Endothelial cell of umbilical vein (primary cell): ENCODE data around the gene ALDH1A3. TPM values are rescaled to one million over a fixed set of nuclear protein-coding genes. Genes with fewer than 3 reads are reported as not detected.

Experiments
- BruUV-seq: library from RNA; stranded (reverse); fragments of 400-500 nt; replicated peaks from 2 replicates; lab custom pipeline; 2021; lab: Mats Ljungman, UMichigan
- CTCF ChIA-PET: fragments of 300-600, 350-600 bp; sonication (Branson Sonifier 250); formaldehyde crosslinking; loops from one replicate; lab custom pipeline; 2021; ENCODE audit warnings: antibody characterized with exemption, inconsistent platforms; lab: Charles Lee
- POLR2A ChIA-PET: fragments of 300-600, 350-600 bp; sonication (Branson Sonifier 250); formaldehyde crosslinking; loops from one replicate; lab custom pipeline; 2021; ENCODE audit warnings: antibody characterized with exemption, inconsistent platforms; lab: Charles Lee
- DNase-seq: peaks from one replicate; pipeline ENCODE4 v3.0.0-alpha.2; 2011; ENCODE audit warnings: low read depth, low spot score
- FAIRE-seq: peaks from 2 replicates; lab custom pipeline; 2011; peaks lifted over from hg19 to GRCh38; lab: Jason Lieb, UNC
- H2AFZ ChIP-seq: 2 replicates; pipeline ENCODE4 v1.6.0; 2012; ENCODE audit warnings: low read depth, low read length, control low read depth, inconsistent platforms
- H3K27ac ChIP-seq: 2 replicates; pipeline ENCODE4 v1.5.1; 2011; ENCODE audit warnings: low read depth, mild to moderate bottlenecking, control low read depth, low read length, moderate library complexity; ENCODE audit not compliant: insufficient read depth
- H3K27me3 ChIP-seq, 2 experiments: 2 replicates each; pipeline versions ENCODE4 v1.6.0 to v1.6.1; 2011; ENCODE audit warnings: low read length in 2 of 2, mixed read lengths in 1 of 2; ENCODE audit not compliant: control insufficient read depth in 2 of 2, insufficient read depth in 2 of 2
- H3K36me3 ChIP-seq, 2 experiments: 2 replicates in 1 of 2; 3 replicates in 1 of 2; pipeline ENCODE4 v1.5.1; 2011; ENCODE audit warnings: low read length in 2 of 2, mild to moderate bottlenecking in 1 of 2, moderate library complexity in 1 of 2; ENCODE audit not compliant: control insufficient read depth in 2 of 2, insufficient read depth in 2 of 2; ENCODE audit errors: extremely low read depth in 1 of 2
- H3K4me1 ChIP-seq: 3 replicates; pipeline ENCODE4 v1.5.1; 2011; ENCODE audit warnings: mild to moderate bottlenecking, low read length; ENCODE audit not compliant: control insufficient read depth, insufficient read depth; ENCODE audit errors: extremely low read depth
- H3K4me2 ChIP-seq: 2 replicates; pipeline ENCODE4 v1.6.1; 2011; ENCODE audit warnings: low read length, control low read depth, mixed read lengths; ENCODE audit not compliant: insufficient read depth
- H3K4me3 ChIP-seq, 3 experiments: fragments of 200-600 bp in 1 of 3; sonication (generic), shearing (Covaris generic) in 1 of 3; replicated peaks in 1 of 3; 2 replicates each; pipeline ENCODE4 v1.5.1; 2011 to 2016; ENCODE audit warnings: control low read depth in 3 of 3, low read length in 3 of 3, mild to moderate bottlenecking in 2 of 3, inconsistent platforms in 1 of 3, low read depth in 1 of 3, moderate library complexity in 1 of 3; ENCODE audit not compliant: insufficient read depth in 1 of 3
- H3K79me2 ChIP-seq: 2 replicates; pipeline ENCODE4 v1.6.0; 2012; ENCODE audit warnings: low read length, inconsistent platforms; ENCODE audit not compliant: control insufficient read depth, insufficient read depth
- H3K9ac ChIP-seq: replicated peaks from 2 replicates; pipeline ENCODE3; 2011; ENCODE audit warnings: low read length, control low read depth; ENCODE audit not compliant: insufficient read depth; ENCODE audit errors: extremely low read depth
- H3K9me1 ChIP-seq: replicated peaks from 3 replicates; pipeline ENCODE4 v1.6.0; 2011; ENCODE audit warnings: mild to moderate bottlenecking, low read length; ENCODE audit not compliant: control insufficient read depth, insufficient read depth; ENCODE audit errors: extremely low read depth
- H3K9me3 ChIP-seq: replicated peaks from 2 replicates; pipeline ENCODE4 v1.5.1; 2012; ENCODE audit warnings: low read length, inconsistent platforms; ENCODE audit not compliant: control insufficient read depth, insufficient read depth
- H4K20me1 ChIP-seq: replicated peaks from 2 replicates; pipeline ENCODE3; 2011; ENCODE audit warnings: mild to moderate bottlenecking, low read length; ENCODE audit not compliant: control insufficient read depth, insufficient read depth; ENCODE audit errors: extremely low read depth
- EZH2 ChIP-seq: IDR thresholded peaks from 2 replicates; pipeline ENCODE4 v1.6.1; 2012; ENCODE audit warnings: borderline replicate concordance, low read depth, mild to moderate bottlenecking, moderate library complexity, low read length, inconsistent platforms; ENCODE audit not compliant: severe bottlenecking
- FOS ChIP-seq: IDR thresholded peaks from 2 replicates; pipeline ENCODE4 v1.6.1; 2011; ENCODE audit warnings: mild to moderate bottlenecking, low read length, moderate library complexity, borderline replicate concordance; ENCODE audit not compliant: insufficient read depth
- GATA2 ChIP-seq: IDR thresholded peaks from 2 replicates; pipeline ENCODE4 v1.7.0; 2011; ENCODE audit warnings: low read depth, mild to moderate bottlenecking, moderate library complexity, mixed read lengths, low read length; ENCODE audit not compliant: insufficient read length, insufficient read depth
- JUN ChIP-seq: IDR thresholded peaks from 2 replicates; pipeline ENCODE4 v1.6.1; 2011; ENCODE audit warnings: borderline replicate concordance, low read depth; ENCODE audit not compliant: insufficient read length, insufficient read depth
- MYC ChIP-seq: IDR thresholded peaks from one replicate; pipeline ENCODE4 v1.6.1; 2011; ENCODE audit warnings: mild to moderate bottlenecking, low read depth, low read length
- POLR2A ChIP-seq: IDR thresholded peaks from 2 replicates; pipeline ENCODE4 v1.6.1; 2012; ENCODE audit warnings: low read depth, mild to moderate bottlenecking, control low read depth, low read length
- POLR2AphosphoS5 ChIP-seq: IDR thresholded peaks from 2 replicates; pipeline ENCODE4 v1.6.1; 2012; ENCODE audit warnings: low read depth, mild to moderate bottlenecking, control low read depth, low read length, moderate library complexity; ENCODE audit not compliant: insufficient read depth
- dilution Hi-C: fragments of 300-500 bp; cut with MboI; formaldehyde crosslinking; loops from one replicate; pipeline ENCODE4 v1.15.0; 2019; ENCODE audit warnings: low sequenced_read_pairs; ENCODE audit not compliant: extremely low pct_ligation_motif_present
- intact Hi-C: fragments of 100-400 bp; cut with micrococcal nuclease; formaldehyde crosslinking; loops from one replicate; pipeline ENCODE4 v1.10.0; 2022
- polyA plus RNA-seq, 4 experiments: library from polyadenylated mRNA; depleted of rRNA in 3 of 4; stranded (reverse) in 3 of 4; unstranded in 1 of 4; fragments of >200 nt; gene quantifications; 2 replicates each; pipeline versions ENCODE4 v1.2.1 to v1.2.3, GENCODE V29; 2011 to 2012; ENCODE audit warnings: missing spikeins in 1 of 4
- total RNA-seq: library from RNA; stranded (reverse); gene quantifications from 2 replicates; pipeline ENCODE4 v1.2.3, GENCODE V29; 2021
- TF ChIP-seq, protein P1 (sequence below): IDR thresholded peaks from 2 replicates; pipeline ENCODE4 v1.6.1; 2011; ENCODE audit not compliant: insufficient read depth, insufficient read length
- TF ChIP-seq, protein P2 (sequence below), 2 donors: IDR thresholded peaks; 1 replicate in 1 of 2; 2 replicates in 1 of 2; pipeline ENCODE4 v1.5.1; 2011; ENCODE audit warnings: low read length in 2 of 2, mild to moderate bottlenecking in 2 of 2, moderate library complexity in 2 of 2, control low read depth in 1 of 2, inconsistent platforms in 1 of 2, low read depth in 1 of 2; ENCODE audit not compliant: insufficient read depth in 1 of 2; ENCODE audit errors: extremely low read depth in 1 of 2

The ALDH1A3 gene
- total and polyA plus RNA-seq, 2 donors (not counting 3 experiments of a cell fraction or from before 2014, with no cell fraction given), result 2.8 to 5.8 TPM

DNA sequence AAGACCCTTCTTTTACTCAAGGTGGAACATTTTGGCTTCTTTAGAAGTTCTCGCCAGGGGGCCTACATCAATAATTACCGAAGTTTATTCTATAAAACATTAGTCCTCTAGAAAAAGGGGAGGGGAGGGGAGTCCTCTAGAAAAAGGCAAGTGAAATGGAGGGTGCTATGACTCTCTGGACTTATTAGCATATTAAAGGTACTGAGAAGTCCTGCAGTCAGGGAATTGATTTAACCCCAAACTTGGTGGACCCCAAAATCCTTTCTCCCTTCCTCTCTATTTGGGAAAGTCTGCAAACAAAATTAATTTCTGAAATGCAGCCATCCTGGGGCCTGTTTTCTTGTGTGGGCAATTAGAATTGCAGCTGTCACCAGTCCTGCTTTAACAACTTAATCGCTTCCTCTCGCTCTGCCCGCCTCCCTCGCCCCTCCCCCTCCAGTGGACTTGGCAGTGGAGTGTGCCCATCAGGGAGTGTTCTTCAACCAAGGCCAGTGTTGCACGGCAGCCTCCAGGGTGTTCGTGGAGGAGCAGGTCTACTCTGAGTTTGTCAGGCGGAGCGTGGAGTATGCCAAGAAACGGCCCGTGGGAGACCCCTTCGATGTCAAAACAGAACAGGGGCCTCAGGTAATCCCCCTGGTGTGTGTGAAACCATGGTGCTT, 20.6 kb downstream of the ALDH1A3 start:
- TF ChIP-seq JUN, result no peak
- TF ChIP-seq GATA2, result no peak
- TF ChIP-seq, protein P1, sequence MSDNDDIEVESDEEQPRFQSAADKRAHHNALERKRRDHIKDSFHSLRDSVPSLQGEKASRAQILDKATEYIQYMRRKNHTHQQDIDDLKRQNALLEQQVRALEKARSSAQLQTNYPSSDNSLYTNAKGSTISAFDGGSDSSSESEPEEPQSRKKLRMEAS, result no peak
- ChIA-PET POLR2A (no interaction called here), CTCF (interaction anchor here (1.5 to 3.4 kb wide), 3 partner anchors 11 to 108 kb away, joined by 5 to 14 read pairs (median 5); no protein-coding TSS in a partner anchor)
- no peak overlapping the region for H3K4me3 ChIP-seq
- dilution Hi-C loops (no loop called here), intact Hi-C loops (loop anchor here (5.0 to 10.0 kb wide), 2 partner anchors 107 to 285 kb away; no protein-coding TSS in a partner anchor)
- H3K27me3 ChIP-seq, result no peaks in the 10 kb centered on the region
- no peak for DNase-seq
- no peaks in the 10 kb centered on the region for H3K79me2 ChIP-seq
- BruUV-seq, result no TSS peak
- no peaks in the 10 kb centered on the region for H3K9me1 ChIP-seq
- no peak overlapping the region for H3K4me2 ChIP-seq
- H3K27ac ChIP-seq, result no peak overlapping the region
- no peaks in the 10 kb centered on the region for H3K9me3 ChIP-seq
- H3K4me1 ChIP-seq, result peaks cover 27% of the 10 kb centered on the region
- H4K20me1 ChIP-seq, result no peaks in the 10 kb centered on the region
- H3K9ac ChIP-seq, result no peak overlapping the region
- no peak for FAIRE-seq
- H2AFZ ChIP-seq, result no peak overlapping the region
- no peaks in the 10 kb centered on the region for H3K36me3 ChIP-seq

DNA sequence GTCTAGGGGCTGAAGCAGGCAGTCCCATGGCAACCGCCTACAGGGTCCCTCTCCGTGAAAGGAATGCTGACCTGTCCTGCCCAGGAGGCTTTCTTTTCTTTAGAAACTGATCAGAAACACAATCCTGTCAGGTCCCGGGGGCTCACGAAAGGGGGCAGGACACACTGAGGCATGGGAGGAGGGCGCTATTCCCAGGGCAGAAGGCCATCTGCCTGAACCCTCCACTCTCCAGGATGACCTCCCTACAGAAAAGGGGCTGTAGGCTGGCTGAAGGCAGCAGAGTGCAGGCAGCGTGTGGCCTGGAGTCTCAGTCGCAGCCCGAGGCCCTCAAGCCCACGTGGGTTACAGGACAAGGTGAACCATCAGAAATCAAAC, 21.2 kb downstream of the ALDH1A3 start:
- CTCF ChIA-PET, result interaction anchor here (0.8 to 5.1 kb wide), 3 partner anchors 11 to 28 kb away, joined by 3 to 53 read pairs (median 15); partner anchors contain the start of gene LRRK1
- Histone ChIP-seq H3K9ac (no peak overlapping the region), H3K9me1 (no peaks in the 10 kb centered on the region), H4K20me1 (no peaks in the 10 kb centered on the region), H3K27ac (no peak overlapping the region), H3K9me3 (no peaks in the 10 kb centered on the region), H3K4me2 (no peak overlapping the region), H3K27me3 (no peaks in the 10 kb centered on the region), H3K79me2 (no peaks in the 10 kb centered on the region), H2AFZ (no peak overlapping the region), H3K36me3 (no peaks in the 10 kb centered on the region), H3K4me3 (no peak overlapping the region), H3K4me1 (peaks cover 27% of the 10 kb centered on the region)
- DNase-seq (no peak), FAIRE-seq (no peak)
- TF ChIP-seq, protein P2, sequence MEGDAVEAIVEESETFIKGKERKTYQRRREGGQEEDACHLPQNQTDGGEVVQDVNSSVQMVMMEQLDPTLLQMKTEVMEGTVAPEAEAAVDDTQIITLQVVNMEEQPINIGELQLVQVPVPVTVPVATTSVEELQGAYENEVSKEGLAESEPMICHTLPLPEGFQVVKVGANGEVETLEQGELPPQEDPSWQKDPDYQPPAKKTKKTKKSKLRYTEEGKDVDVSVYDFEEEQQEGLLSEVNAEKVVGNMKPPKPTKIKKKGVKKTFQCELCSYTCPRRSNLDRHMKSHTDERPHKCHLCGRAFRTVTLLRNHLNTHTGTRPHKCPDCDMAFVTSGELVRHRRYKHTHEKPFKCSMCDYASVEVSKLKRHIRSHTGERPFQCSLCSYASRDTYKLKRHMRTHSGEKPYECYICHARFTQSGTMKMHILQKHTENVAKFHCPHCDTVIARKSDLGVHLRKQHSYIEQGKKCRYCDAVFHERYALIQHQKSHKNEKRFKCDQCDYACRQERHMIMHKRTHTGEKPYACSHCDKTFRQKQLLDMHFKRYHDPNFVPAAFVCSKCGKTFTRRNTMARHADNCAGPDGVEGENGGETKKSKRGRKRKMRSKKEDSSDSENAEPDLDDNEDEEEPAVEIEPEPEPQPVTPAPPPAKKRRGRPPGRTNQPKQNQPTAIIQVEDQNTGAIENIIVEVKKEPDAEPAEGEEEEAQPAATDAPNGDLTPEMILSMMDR (IDR thresholded peaks at IDR 0.05; ENCODE audit: extremely low read depth in 1 of 2, insufficient read depth in 1 of 2, low read depth in 1 of 2, low read length in 2 of 2), result no peak
- TF ChIP-seq MYC, result no peak
- no peak for TF ChIP-seq FOS
- no peak for TF ChIP-seq JUN
- TF ChIP-seq, protein P1, result no peak
- no peak for TF ChIP-seq EZH2
- TF ChIP-seq POLR2A, result no peak
- TF ChIP-seq GATA2, result no peak
- TF ChIP-seq POLR2AphosphoS5, result no peak
- dilution Hi-C loops, result no loop called here
- intact Hi-C loops, result loop anchor here (5.0 to 10.0 kb wide), 2 partner anchors 107 to 284 kb away; no protein-coding TSS in a partner anchor
- POLR2A ChIA-PET, result no interaction called here
- BruUV-seq, result no TSS peak
